GM23338 (cell line): Measurements from ENCODE around the gene MEAK7. TPM values are rescaled to one million over a fixed set of nuclear protein-coding genes. Genes with fewer than 3 reads are reported as not detected.

Experiments used
- ATAC-seq: fragments of 200-7000 bp; cut with Tn5 transposase; 3 replicates; pipeline ENCODE4 v1.9.1; 2020
- DNase-seq: peaks from one replicate; pipeline ENCODE4 v3.0.0-alpha.2; 2015; ENCODE audit warnings: low spot score
- H2AFZ ChIP-seq: fragments of 200-600 bp; sonication (generic); 2 replicates; pipeline ENCODE4 v1.8.0; 2016; ENCODE audit warnings: antibody characterized with exemption, mild to moderate bottlenecking, moderate library complexity
- H3F3A ChIP-seq: fragments of 200-600 bp; sonication (generic); replicated peaks from 2 replicates; pipeline ENCODE4 v1.8.0; 2017; ENCODE audit warnings: antibody characterized with exemption, mixed run types, low read depth
- H3K27ac ChIP-seq: fragments of 200-600 bp; sonication (generic); 2 replicates; pipeline ENCODE4 v1.6.1; 2016; ENCODE audit warnings: low read depth
- H3K27me3 ChIP-seq: fragments of 200-600 bp; sonication (generic); 2 replicates; pipeline ENCODE4 v1.8.0; 2016; ENCODE audit warnings: mild to moderate bottlenecking, mixed run types, moderate library complexity; ENCODE audit not compliant: insufficient read depth
- H3K36me3 ChIP-seq: fragments of 200-600 bp; sonication (generic); 2 replicates; pipeline ENCODE4 v1.8.0; 2016; ENCODE audit warnings: mild to moderate bottlenecking; ENCODE audit not compliant: insufficient read depth
- H3K4me1 ChIP-seq: fragments of 200-600 bp; sonication (generic); 2 replicates; pipeline ENCODE4 v1.8.0; 2016; ENCODE audit warnings: mild to moderate bottlenecking, moderate library complexity; ENCODE audit not compliant: insufficient read depth
- H3K4me2 ChIP-seq: fragments of 200-600 bp; sonication (generic); 2 replicates; pipeline ENCODE4 v1.7.1; 2017; ENCODE audit warnings: mixed run types
- H3K4me3 ChIP-seq: fragments of 200-600 bp; sonication (generic); 2 replicates; pipeline ENCODE4 v1.6.1; 2016; ENCODE audit warnings: mixed run types
- H3K79me2 ChIP-seq: fragments of 200-600 bp; sonication (generic); replicated peaks from 2 replicates; pipeline ENCODE4 v1.8.0; 2017; ENCODE audit warnings: mild to moderate bottlenecking; ENCODE audit not compliant: insufficient read depth
- H3K9me2 ChIP-seq: fragments of 200-600 bp; sonication (generic); 2 replicates; pipeline ENCODE4 v1.8.0; 2017; ENCODE audit not compliant: insufficient read depth
- H4K20me1 ChIP-seq: fragments of 200-600 bp; sonication (generic); replicated peaks from 2 replicates; pipeline ENCODE4 v1.8.0; 2017; ENCODE audit warnings: mild to moderate bottlenecking; ENCODE audit not compliant: insufficient read depth
- H3K27ac Mint-ChIP-seq: 2 replicates; pipeline ENCODE4 v1.8.0; 2020; ENCODE audit warnings: inconsistent platforms, mild to moderate bottlenecking, moderate library complexity, mixed read lengths
- H3K27me3 Mint-ChIP-seq: 3 replicates; pipeline ENCODE4 v1.8.0; 2022; ENCODE audit warnings: low read depth, mild to moderate bottlenecking, moderate library complexity, mixed read lengths, inconsistent platforms; ENCODE audit not compliant: insufficient read depth, poor library complexity
- H3K36me3 Mint-ChIP-seq: 3 replicates; pipeline ENCODE4 v1.8.0; 2021; ENCODE audit warnings: low read depth, mild to moderate bottlenecking, inconsistent platforms, moderate library complexity, mixed read lengths
- H3K4me1 Mint-ChIP-seq: 3 replicates; pipeline ENCODE4 v1.8.0; 2020; ENCODE audit warnings: mild to moderate bottlenecking, inconsistent platforms, mixed read lengths
- H3K4me3 Mint-ChIP-seq: 3 replicates; pipeline ENCODE4 v1.8.0; 2021; ENCODE audit warnings: moderate library complexity, mild to moderate bottlenecking, inconsistent platforms, mixed read lengths
- H3K9me3 Mint-ChIP-seq: 3 replicates; pipeline ENCODE4 v1.8.0; 2020; ENCODE audit warnings: moderate library complexity, mild to moderate bottlenecking, inconsistent platforms, mixed read lengths
- CREB1 ChIP-seq: fragments of 250-450 bp; sonication (Bioruptor Pico); IDR thresholded peaks from 2 replicates; pipeline ENCODE4 v1.5.0; 2020; ENCODE audit warnings: low read depth, mild to moderate bottlenecking, moderate library complexity
- EZH2 ChIP-seq: fragments of 200-600 bp; sonication (generic); IDR thresholded peaks from one replicate; pipeline ENCODE4 v1.8.0; 2017; ENCODE audit warnings: antibody characterized with exemption, mild to moderate bottlenecking, low read depth; ENCODE audit not compliant: unreplicated experiment
- EZH2phosphoT487 ChIP-seq: fragments of 200-600 bp; sonication (generic); IDR thresholded peaks from one replicate; pipeline ENCODE4 v1.8.1; 2018; ENCODE audit warnings: antibody characterized with exemption; ENCODE audit not compliant: unreplicated experiment
- JUNB ChIP-seq: IDR thresholded peaks from one replicate; pipeline ENCODE4 v1.6.1; 2016; ENCODE audit warnings: antibody characterized with exemption; ENCODE audit not compliant: unreplicated experiment
- NANOG ChIP-seq: IDR thresholded peaks from 2 replicates; pipeline ENCODE4 v1.6.1; 2016; ENCODE audit warnings: antibody characterized with exemption, borderline replicate concordance
- POLR2AphosphoS5 ChIP-seq: IDR thresholded peaks from 2 replicates; pipeline ENCODE4 v1.6.1; 2016; ENCODE audit warnings: antibody characterized with exemption, low read depth
- STAT1 ChIP-seq: IDR thresholded peaks from one replicate; pipeline ENCODE4 v1.6.1; 2016; ENCODE audit warnings: antibody characterized with exemption; ENCODE audit not compliant: unreplicated experiment
- ZNF114 ChIP-seq: fragments of 250-450 bp; sonication (Bioruptor Pico); IDR thresholded peaks from 2 replicates; pipeline ENCODE4 v1.5.0; 2020; ENCODE audit warnings: mild to moderate bottlenecking, moderate library complexity
- ZNF331 ChIP-seq: fragments of 250-450 bp; sonication (Bioruptor Pico); IDR thresholded peaks from 2 replicates; pipeline ENCODE4 v1.5.0; 2020; ENCODE audit warnings: low read depth, mild to moderate bottlenecking, moderate library complexity
- polyA plus RNA-seq: library from polyadenylated mRNA; unstranded; fragments of >200 nt; fragmentation: Nextera tagmentation; extraction: Ambion mirVana; gene quantifications from 2 replicates; pipeline ENCODE4 v1.2.1, GENCODE V29; 2016
- total RNA-seq: library from RNA; depleted of rRNA; stranded (reverse); fragments of >200 nt; shearing (Covaris generic); gene quantifications from 2 replicates; pipeline ENCODE4 v1.2.3, GENCODE V29; 2014
- TF ChIP-seq, protein P1 (sequence below): IDR thresholded peaks from 2 replicates; pipeline ENCODE4 v1.6.1; 2016; ENCODE audit warnings: antibody characterized with exemption
- TF ChIP-seq, protein P2 (sequence below): IDR thresholded peaks from one replicate; pipeline ENCODE4 v1.6.1; 2018; ENCODE audit warnings: antibody characterized with exemption; ENCODE audit not compliant: unreplicated experiment

The MEAK7 gene
- total and polyA plus RNA-seq, 2 experiments from 2014 or later: 7.5 to 17.2 TPM

DNA sequence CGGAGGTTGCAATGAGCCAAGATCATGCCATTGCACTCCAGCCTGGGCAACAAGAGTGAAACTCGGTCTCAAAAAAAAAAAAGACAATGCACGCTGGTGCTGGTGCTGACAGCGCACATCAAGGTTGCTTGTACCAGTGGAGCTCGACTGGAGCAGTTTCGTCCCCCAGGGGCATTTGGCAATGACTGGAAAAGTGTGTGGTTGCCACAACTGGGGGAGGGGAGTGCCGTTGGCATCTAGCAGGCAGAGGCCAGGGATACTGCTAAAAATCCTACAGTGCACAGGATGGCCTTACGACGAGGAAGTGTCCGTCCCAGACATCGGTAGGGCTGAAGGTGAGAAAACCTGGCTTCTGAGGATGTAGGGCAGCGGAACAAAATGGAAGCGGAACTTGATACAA is 2.4 kb downstream of the MEAK7 start:
- 0 out of 2 replicates have a peak, but pooled peaks cover 4% of the 10 kb centered on the region for H3F3A ChIP-seq

DNA sequence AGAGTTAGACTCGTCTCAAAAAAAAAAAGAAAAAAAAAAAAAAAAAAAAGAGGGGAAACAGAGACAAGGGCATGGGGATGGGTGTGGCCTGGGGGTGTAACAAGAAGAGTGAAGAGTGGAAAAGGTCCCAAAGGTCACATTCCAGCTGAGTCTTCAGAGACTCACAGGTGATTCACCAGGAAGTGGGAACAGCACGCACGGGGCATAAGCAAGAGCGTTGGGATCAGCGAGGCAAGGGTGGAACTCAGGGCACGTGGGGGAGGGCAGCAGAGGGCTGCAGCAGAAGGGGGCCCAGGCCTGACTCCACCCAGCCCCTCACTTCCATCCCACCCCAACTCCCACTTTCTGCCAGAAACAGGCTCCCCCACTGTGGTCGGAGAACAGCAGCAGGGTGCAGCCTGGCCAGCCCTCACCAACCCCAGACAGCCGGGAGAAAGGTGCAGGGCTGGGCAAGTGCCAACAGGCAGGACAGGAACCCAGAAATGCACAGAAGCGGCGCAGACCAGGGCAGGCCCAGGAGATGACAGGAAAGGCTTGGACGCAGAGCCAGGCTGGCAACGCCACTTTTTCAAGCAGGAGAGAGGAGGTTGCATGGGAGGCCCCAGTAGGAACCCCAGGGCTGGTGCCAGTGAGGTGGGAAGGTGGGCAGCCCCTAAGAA is 3.3 kb downstream of the MEAK7 start:
- Histone ChIP-seq H3K36me3 (peaks cover 5% of the 10 kb centered on the region), H3K27ac (no peak overlapping the region), H3K27me3 (no peaks in the 10 kb centered on the region), H4K20me1 (no peaks in the 10 kb centered on the region; the same call in 1 of the 2 replicates), H3K4me1 (peaks cover 4% of the 10 kb centered on the region), H3K4me3 (no peak overlapping the region), H3F3A (0 out of 2 replicates have a peak, but pooled peaks cover 4% of the 10 kb centered on the region), H3K9me2 (no peaks in the 10 kb centered on the region), H3K79me2 (peaks cover 4% of the 10 kb centered on the region; the same call in 1 of the 2 replicates), H3K4me2 (no peak overlapping the region), H2AFZ (no peak overlapping the region)
- Mint-ChIP-seq H3K9me3 (no peaks in the 10 kb centered on the region), H3K4me1 (peaks cover 17% of the 10 kb centered on the region), H3K36me3 (peaks cover 17% of the 10 kb centered on the region), H3K27ac (no peak overlapping the region), H3K4me3 (no peak overlapping the region), H3K27me3 (peaks cover 6% of the 10 kb centered on the region)
- no peak for TF ChIP-seq POLR2AphosphoS5
- TF ChIP-seq, protein P1, sequence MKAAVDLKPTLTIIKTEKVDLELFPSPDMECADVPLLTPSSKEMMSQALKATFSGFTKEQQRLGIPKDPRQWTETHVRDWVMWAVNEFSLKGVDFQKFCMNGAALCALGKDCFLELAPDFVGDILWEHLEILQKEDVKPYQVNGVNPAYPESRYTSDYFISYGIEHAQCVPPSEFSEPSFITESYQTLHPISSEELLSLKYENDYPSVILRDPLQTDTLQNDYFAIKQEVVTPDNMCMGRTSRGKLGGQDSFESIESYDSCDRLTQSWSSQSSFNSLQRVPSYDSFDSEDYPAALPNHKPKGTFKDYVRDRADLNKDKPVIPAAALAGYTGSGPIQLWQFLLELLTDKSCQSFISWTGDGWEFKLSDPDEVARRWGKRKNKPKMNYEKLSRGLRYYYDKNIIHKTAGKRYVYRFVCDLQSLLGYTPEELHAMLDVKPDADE: no peak
- TF ChIP-seq CREB1 (CRISPR knock-in tag): no peak
- no peak for TF ChIP-seq EZH2phosphoT487
- TF ChIP-seq ZNF114 (CRISPR knock-in tag): no peak
- TF ChIP-seq JUNB: no peak
- TF ChIP-seq STAT1: no peak
- DNase-seq (no peak), ATAC-seq (no peak)

More for the DNA sequence above, 2.4 kb downstream of the MEAK7 start:
- Histone ChIP-seq H3K79me2 (peaks cover 4% of the 10 kb centered on the region; the same call in 1 of the 2 replicates), H4K20me1 (no peaks in the 10 kb centered on the region; the same call in 1 of the 2 replicates), H3K4me3 (no peak overlapping the region), H3K27ac (no peak overlapping the region), H3K9me2 (no peaks in the 10 kb centered on the region), H3K4me1 (peaks cover 4% of the 10 kb centered on the region), H2AFZ (no peak overlapping the region), H3K4me2 (no peak overlapping the region), H3K27me3 (no peaks in the 10 kb centered on the region), H3K36me3 (peaks cover 2% of the 10 kb centered on the region)
- Mint-ChIP-seq H3K9me3 (no peaks in the 10 kb centered on the region), H3K4me1 (peaks cover 17% of the 10 kb centered on the region), H3K27me3 (peaks cover 6% of the 10 kb centered on the region), H3K36me3 (peaks cover 9% of the 10 kb centered on the region), H3K27ac (no peak overlapping the region), H3K4me3 (no peak overlapping the region)
- no peak for DNase-seq
- no peak for ATAC-seq
- no peak for TF ChIP-seq JUNB
- no peak for TF ChIP-seq POLR2AphosphoS5

DNA sequence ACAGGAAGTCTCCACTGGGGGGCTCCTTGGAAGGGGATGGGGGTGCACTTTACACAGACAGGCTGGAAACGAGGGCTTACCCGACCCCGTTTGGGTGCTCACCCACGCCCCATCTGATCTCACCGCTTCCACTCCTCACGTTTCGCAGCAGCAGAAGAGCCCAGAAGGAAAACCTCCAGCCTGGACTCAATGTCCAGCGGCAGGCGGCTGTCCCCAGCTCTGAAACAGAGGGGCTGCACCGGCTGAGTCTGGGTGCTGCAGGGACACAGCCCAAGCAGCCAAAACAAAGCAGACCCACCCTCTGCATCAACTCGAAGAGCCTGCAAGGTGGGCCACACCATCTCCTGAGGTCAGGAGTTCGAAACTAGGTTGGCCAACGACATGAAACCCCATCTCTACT is 3.9 kb downstream of the MEAK7 start:
- H3K27me3 Mint-ChIP-seq: peaks cover 7% of the 10 kb centered on the region
- Histone ChIP-seq H3F3A (no peaks in the 10 kb centered on the region), H3K4me3 (no peak overlapping the region), H3K27me3 (no peaks in the 10 kb centered on the region), H3K79me2 (peaks cover 4% of the 10 kb centered on the region; the same call in 1 of the 2 replicates), H3K27ac (no peak overlapping the region), H3K36me3 (peaks cover 5% of the 10 kb centered on the region), H4K20me1 (no peaks in the 10 kb centered on the region; the same call in 1 of the 2 replicates), H3K4me2 (no peak overlapping the region), H3K4me1 (peaks cover 4% of the 10 kb centered on the region), H2AFZ (no peak overlapping the region), H3K9me2 (no peaks in the 10 kb centered on the region)
- peaks cover 2% of the 10 kb centered on the region; the same call in 1 of the 3 replicates for H3K9me3 Mint-ChIP-seq
- H3K27ac Mint-ChIP-seq: no peak overlapping the region
- peaks cover 16% of the 10 kb centered on the region for H3K4me1 Mint-ChIP-seq
- DNase-seq: no peak
- H3K4me3 Mint-ChIP-seq: no peak overlapping the region
- no peak for ATAC-seq
- H3K36me3 Mint-ChIP-seq: peaks cover 24% of the 10 kb centered on the region
- TF ChIP-seq NANOG (no peak), STAT1 (no peak), ZNF331 (CRISPR knock-in tag) (no peak), POLR2AphosphoS5 (no peak), CREB1 (CRISPR knock-in tag) (no peak), EZH2 (no peak), JUNB (no peak), ZNF114 (CRISPR knock-in tag) (no peak)
- TF ChIP-seq, protein P2, sequence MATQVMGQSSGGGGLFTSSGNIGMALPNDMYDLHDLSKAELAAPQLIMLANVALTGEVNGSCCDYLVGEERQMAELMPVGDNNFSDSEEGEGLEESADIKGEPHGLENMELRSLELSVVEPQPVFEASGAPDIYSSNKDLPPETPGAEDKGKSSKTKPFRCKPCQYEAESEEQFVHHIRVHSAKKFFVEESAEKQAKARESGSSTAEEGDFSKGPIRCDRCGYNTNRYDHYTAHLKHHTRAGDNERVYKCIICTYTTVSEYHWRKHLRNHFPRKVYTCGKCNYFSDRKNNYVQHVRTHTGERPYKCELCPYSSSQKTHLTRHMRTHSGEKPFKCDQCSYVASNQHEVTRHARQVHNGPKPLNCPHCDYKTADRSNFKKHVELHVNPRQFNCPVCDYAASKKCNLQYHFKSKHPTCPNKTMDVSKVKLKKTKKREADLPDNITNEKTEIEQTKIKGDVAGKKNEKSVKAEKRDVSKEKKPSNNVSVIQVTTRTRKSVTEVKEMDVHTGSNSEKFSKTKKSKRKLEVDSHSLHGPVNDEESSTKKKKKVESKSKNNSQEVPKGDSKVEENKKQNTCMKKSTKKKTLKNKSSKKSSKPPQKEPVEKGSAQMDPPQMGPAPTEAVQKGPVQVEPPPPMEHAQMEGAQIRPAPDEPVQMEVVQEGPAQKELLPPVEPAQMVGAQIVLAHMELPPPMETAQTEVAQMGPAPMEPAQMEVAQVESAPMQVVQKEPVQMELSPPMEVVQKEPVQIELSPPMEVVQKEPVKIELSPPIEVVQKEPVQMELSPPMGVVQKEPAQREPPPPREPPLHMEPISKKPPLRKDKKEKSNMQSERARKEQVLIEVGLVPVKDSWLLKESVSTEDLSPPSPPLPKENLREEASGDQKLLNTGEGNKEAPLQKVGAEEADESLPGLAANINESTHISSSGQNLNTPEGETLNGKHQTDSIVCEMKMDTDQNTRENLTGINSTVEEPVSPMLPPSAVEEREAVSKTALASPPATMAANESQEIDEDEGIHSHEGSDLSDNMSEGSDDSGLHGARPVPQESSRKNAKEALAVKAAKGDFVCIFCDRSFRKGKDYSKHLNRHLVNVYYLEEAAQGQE: no peak
- TF ChIP-seq, protein P1: no peak
